Calu3 (cell line): ENCODE results near the gene MPZL2. TPM values are rescaled to one million over a fixed set of nuclear protein-coding genes. Genes with fewer than 3 reads are reported as not detected.

Experiments used
- BruUV-seq: library from RNA; stranded (reverse); fragments of 400-500 nt; replicated peaks from 2 replicates; lab custom pipeline; 2021; lab: Mats Ljungman, UMichigan
- CTCF ChIA-PET: fragments of 300-600 bp; sonication (Branson Sonifier 250); formaldehyde crosslinking; loops from one replicate; lab custom pipeline; 2022; ENCODE audit warnings: antibody characterized with exemption; lab: Charles Lee
- DNase-seq: peaks from one replicate; pipeline ENCODE4 v3.0.0; 2022
- H3K27ac Mint-ChIP-seq: one replicate; pipeline ENCODE4 v1.8.0; 2022; ENCODE audit warnings: mixed read lengths; ENCODE audit not compliant: unreplicated experiment
- H3K27me3 Mint-ChIP-seq: one replicate; pipeline ENCODE4 v1.8.0; 2022; ENCODE audit warnings: mixed read lengths; ENCODE audit not compliant: unreplicated experiment
- H3K36me3 Mint-ChIP-seq: one replicate; pipeline ENCODE4 v1.8.0; 2022; ENCODE audit warnings: mild to moderate bottlenecking, moderate library complexity, mixed read lengths; ENCODE audit not compliant: insufficient read depth, unreplicated experiment
- H3K4me1 Mint-ChIP-seq: one replicate; pipeline ENCODE4 v1.8.0; 2022; ENCODE audit warnings: mild to moderate bottlenecking, low read depth, mixed read lengths; ENCODE audit not compliant: unreplicated experiment
- H3K4me3 Mint-ChIP-seq: one replicate; pipeline ENCODE4 v1.8.0; 2022; ENCODE audit warnings: mild to moderate bottlenecking, low read depth, moderate library complexity, mixed read lengths; ENCODE audit not compliant: unreplicated experiment
- H3K9me3 Mint-ChIP-seq: one replicate; pipeline ENCODE4 v1.8.0; 2022; ENCODE audit warnings: low read depth, mixed read lengths; ENCODE audit not compliant: unreplicated experiment
- intact Hi-C: fragments of 100-400 bp; cut with micrococcal nuclease; formaldehyde crosslinking; loops from one replicate; pipeline ENCODE4 v1.10.0; 2022; ENCODE audit not compliant: unreplicated experiment
- total RNA-seq: library from RNA; stranded (reverse); gene quantifications from 2 replicates; pipeline ENCODE4 v1.2.3, GENCODE V29; 2022
- TF ChIP-seq, protein P1 (sequence below): fragments of 200-600 bp; IDR thresholded peaks from one replicate; pipeline ENCODE4 v1.8.0; 2022; ENCODE audit warnings: antibody characterized with exemption; ENCODE audit not compliant: unreplicated experiment

MPZL2 gene
- total RNA-seq, 1 experiment from 2014 or later, result 69.6 TPM

DNA sequence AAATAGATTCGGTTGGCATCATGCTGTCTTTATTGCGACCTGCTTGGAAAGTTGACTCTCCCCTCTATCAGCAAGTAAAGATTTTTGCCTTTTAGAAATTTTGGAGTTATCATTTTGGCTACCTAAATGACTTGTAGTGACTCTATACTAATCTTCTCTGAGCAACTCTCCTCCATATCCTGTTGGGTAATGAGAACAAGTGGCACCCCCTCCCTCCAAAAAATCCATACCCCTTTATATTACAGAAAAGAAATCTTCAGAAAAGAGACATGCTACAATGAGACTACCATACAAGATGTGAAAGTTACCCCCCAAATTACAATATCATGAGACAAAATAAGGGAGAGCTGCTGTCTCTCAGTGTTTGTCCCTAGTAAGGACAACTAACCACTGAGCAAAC, 40.5 kb downstream of the MPZL2 start:
- Mint-ChIP-seq H3K27me3 (no peaks in the 10 kb centered on the region), H3K9me3 (no peaks in the 10 kb centered on the region), H3K4me1 (peaks cover 9% of the 10 kb centered on the region), H3K4me3 (no peak overlapping the region), H3K36me3 (peaks cover 4% of the 10 kb centered on the region), H3K27ac (no peak overlapping the region)
- CTCF ChIA-PET, result no interaction called here
- TF ChIP-seq, protein P1, sequence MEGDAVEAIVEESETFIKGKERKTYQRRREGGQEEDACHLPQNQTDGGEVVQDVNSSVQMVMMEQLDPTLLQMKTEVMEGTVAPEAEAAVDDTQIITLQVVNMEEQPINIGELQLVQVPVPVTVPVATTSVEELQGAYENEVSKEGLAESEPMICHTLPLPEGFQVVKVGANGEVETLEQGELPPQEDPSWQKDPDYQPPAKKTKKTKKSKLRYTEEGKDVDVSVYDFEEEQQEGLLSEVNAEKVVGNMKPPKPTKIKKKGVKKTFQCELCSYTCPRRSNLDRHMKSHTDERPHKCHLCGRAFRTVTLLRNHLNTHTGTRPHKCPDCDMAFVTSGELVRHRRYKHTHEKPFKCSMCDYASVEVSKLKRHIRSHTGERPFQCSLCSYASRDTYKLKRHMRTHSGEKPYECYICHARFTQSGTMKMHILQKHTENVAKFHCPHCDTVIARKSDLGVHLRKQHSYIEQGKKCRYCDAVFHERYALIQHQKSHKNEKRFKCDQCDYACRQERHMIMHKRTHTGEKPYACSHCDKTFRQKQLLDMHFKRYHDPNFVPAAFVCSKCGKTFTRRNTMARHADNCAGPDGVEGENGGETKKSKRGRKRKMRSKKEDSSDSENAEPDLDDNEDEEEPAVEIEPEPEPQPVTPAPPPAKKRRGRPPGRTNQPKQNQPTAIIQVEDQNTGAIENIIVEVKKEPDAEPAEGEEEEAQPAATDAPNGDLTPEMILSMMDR, result no peak
- no TSS peak for BruUV-seq
- DNase-seq, result no peak
- intact Hi-C loops, result no loop called here

DNA sequence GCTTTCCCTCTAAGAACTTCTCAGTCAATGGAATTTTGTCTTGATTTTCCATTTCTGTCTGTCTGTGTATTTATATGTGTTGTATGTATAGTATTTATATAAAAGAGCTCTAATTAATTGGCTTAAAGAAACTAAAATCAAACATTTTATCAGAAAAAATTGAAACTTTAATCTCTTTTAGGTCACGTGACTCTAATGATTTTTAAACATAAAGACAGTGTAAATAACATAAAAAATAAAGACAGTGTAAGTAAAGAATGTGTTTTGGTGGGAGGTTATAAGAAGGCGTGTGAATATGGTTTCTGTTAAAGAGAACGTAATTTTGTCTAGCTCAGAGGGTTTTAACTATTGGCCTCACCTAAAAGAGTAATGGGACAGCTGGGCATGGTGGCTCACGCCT, 41.7 kb downstream of the MPZL2 start:
- intact Hi-C loops, result no loop called here
- BruUV-seq, result no TSS peak
- H3K4me1 Mint-ChIP-seq, result peaks cover 9% of the 10 kb centered on the region
- CTCF ChIA-PET, result no interaction called here
- peaks cover 4% of the 10 kb centered on the region for H3K36me3 Mint-ChIP-seq
- DNase-seq, result no peak
- no peaks in the 10 kb centered on the region for H3K27me3 Mint-ChIP-seq
- H3K9me3 Mint-ChIP-seq, result no peaks in the 10 kb centered on the region
- TF ChIP-seq, protein P1, result no peak
- no peak overlapping the region for H3K4me3 Mint-ChIP-seq
- no peak overlapping the region for H3K27ac Mint-ChIP-seq

DNA sequence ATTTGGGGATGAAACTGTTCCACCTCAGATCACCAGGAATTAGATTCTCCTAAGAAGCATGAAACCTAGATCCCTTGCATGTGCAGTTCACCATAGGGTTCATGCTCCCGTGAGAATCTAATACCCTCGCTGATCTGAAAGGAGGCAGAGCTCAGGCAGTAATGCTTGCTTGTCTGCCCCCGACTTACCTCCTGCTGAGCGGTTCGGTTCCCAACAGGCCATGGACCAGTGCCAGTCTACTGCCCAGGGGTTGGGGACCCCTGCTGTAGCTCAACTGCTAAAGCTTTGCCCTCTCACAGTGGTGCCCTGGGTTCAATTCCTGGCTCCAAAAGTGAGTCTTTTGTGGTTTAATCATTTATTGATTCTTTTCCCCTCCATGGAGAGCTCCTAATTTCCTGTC, 42.7 kb downstream of the MPZL2 start:
- Mint-ChIP-seq H3K27me3 (no peaks in the 10 kb centered on the region), H3K9me3 (no peaks in the 10 kb centered on the region), H3K4me3 (no peak overlapping the region), H3K27ac (no peak overlapping the region), H3K36me3 (peaks cover 4% of the 10 kb centered on the region), H3K4me1 (peaks cover 9% of the 10 kb centered on the region)
- no peak for DNase-seq
- BruUV-seq, result no TSS peak
- TF ChIP-seq, protein P1, result no peak
- CTCF ChIA-PET, result no interaction called here
- intact Hi-C loops, result no loop called here

DNA sequence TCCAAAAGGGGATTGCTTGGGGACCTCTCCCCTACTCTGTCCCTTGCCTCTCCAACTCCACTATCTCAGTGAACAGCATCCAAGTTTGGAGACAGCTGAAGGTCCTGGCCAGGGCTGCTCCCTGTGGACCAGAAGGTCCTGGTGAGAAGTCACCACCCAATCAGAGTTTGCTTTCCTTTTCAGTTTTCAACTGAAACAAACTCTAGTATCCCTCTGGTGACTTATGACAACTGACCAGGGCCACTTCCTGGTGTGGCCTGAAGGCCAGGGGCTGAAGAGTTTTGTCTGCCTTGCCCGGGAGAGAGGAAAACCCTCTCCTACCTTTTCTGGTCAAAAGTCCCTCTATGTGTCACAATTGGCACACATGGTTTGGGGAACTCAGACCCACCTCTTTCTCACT, 44.4 kb downstream of the MPZL2 start:
- Mint-ChIP-seq H3K27ac (no peak overlapping the region), H3K9me3 (no peaks in the 10 kb centered on the region), H3K36me3 (peaks cover 4% of the 10 kb centered on the region), H3K4me3 (no peak overlapping the region), H3K4me1 (peaks cover 9% of the 10 kb centered on the region), H3K27me3 (no peaks in the 10 kb centered on the region)
- BruUV-seq, result no TSS peak
- no peak for DNase-seq
- intact Hi-C loops, result no loop called here
- TF ChIP-seq, protein P1, result no peak
- CTCF ChIA-PET, result no interaction called here
